Parathyroid adenoma (tissue), 2 donors: ENCODE results near the gene NEGR1.
"Not testable (repeated sequence)": the region's sequence is repeated elsewhere in the genome, so short reads cannot be mapped to it uniquely, and the experiment has no call there.

ENCODE experiments used
- H2AFZ ChIP-seq: fragments of 300-600 bp; sonication (generic); one replicate; pipeline ENCODE4 v1.7.0; 2017; ENCODE audit warnings: antibody characterized with exemption, mild to moderate bottlenecking
- H3K27ac ChIP-seq: fragments of 300-600 bp; sonication (generic); one replicate; pipeline ENCODE4 v1.7.0; 2017
- H3K27me3 ChIP-seq: fragments of 300-600 bp; sonication (generic); one replicate; pipeline ENCODE4 v1.7.0; 2017; ENCODE audit warnings: low read length; ENCODE audit not compliant: control insufficient read depth, insufficient read depth
- H3K36me3 ChIP-seq: fragments of 300-600 bp; sonication (generic); one replicate; pipeline ENCODE4 v1.7.0; 2017; ENCODE audit warnings: low read length; ENCODE audit not compliant: control insufficient read depth, insufficient read depth
- H3K4me1 ChIP-seq: fragments of 300-600 bp; sonication (generic); one replicate; pipeline ENCODE4 v1.7.0; 2017; ENCODE audit warnings: control low read depth
- H3K4me2 ChIP-seq: fragments of 300-600 bp; sonication (generic); one replicate; pipeline ENCODE4 v1.7.0; 2017; ENCODE audit warnings: low read length
- H3K4me3 ChIP-seq: fragments of 300-600 bp; sonication (generic); one replicate; pipeline ENCODE4 v1.7.0; 2017; ENCODE audit warnings: low read depth, low read length
- H3K79me2 ChIP-seq: fragments of 300-600 bp; sonication (generic); one replicate; pipeline ENCODE4 v1.7.0; 2017; ENCODE audit warnings: control low read depth
- H3K9ac ChIP-seq: fragments of 300-600 bp; sonication (generic); one replicate; pipeline ENCODE4 v1.7.0; 2017; ENCODE audit warnings: mild to moderate bottlenecking
- H3K9me3 ChIP-seq: fragments of 300-600 bp; sonication (generic); one replicate; pipeline ENCODE4 v1.7.0; 2017; ENCODE audit warnings: low read length; ENCODE audit not compliant: control insufficient read depth
- TF ChIP-seq, protein P1 (sequence below): fragments of 300-600 bp; sonication (generic); IDR thresholded peaks from one replicate; pipeline ENCODE4 v1.7.0; 2017; ENCODE audit warnings: antibody characterized with exemption, mild to moderate bottlenecking
- donor health status: primary hyperparathyroidism.

NEGR1 gene

DNA sequence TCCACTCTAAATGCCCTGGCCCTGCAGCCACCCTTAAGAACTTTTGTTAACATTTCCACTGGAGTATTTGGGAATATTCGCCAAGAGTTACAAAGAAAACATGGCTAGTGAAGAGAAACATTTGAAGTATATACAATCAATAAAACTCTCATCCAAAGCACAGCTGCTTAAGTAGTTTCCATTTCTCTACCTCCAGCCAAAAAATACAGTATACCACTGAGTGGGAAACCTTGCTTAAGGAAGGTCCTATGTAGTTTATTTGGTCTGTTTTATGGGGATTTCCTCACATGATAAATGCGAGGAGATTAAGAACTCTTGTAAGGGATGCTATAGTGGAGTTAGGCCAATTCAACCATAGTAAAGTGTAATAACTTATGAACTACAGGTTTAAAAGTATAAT lies 382.5 kb downstream of the NEGR1 start:
- no peak overlapping the region for H2AFZ ChIP-seq
- TF ChIP-seq, protein P1, sequence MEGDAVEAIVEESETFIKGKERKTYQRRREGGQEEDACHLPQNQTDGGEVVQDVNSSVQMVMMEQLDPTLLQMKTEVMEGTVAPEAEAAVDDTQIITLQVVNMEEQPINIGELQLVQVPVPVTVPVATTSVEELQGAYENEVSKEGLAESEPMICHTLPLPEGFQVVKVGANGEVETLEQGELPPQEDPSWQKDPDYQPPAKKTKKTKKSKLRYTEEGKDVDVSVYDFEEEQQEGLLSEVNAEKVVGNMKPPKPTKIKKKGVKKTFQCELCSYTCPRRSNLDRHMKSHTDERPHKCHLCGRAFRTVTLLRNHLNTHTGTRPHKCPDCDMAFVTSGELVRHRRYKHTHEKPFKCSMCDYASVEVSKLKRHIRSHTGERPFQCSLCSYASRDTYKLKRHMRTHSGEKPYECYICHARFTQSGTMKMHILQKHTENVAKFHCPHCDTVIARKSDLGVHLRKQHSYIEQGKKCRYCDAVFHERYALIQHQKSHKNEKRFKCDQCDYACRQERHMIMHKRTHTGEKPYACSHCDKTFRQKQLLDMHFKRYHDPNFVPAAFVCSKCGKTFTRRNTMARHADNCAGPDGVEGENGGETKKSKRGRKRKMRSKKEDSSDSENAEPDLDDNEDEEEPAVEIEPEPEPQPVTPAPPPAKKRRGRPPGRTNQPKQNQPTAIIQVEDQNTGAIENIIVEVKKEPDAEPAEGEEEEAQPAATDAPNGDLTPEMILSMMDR = no peak
- no peak overlapping the region for H3K9ac ChIP-seq
- H3K36me3 ChIP-seq = no peaks in the 10 kb centered on the region
- H3K79me2 ChIP-seq = no peaks in the 10 kb centered on the region
- H3K4me2 ChIP-seq = no peak overlapping the region
- H3K9me3 ChIP-seq = no peaks in the 10 kb centered on the region
- no peaks in the 10 kb centered on the region for H3K4me1 ChIP-seq
- H3K4me3 ChIP-seq = no peak overlapping the region
- no peak overlapping the region for H3K27ac ChIP-seq
- no peaks in the 10 kb centered on the region for H3K27me3 ChIP-seq

- not testable (repeated sequence) for H2AFZ ChIP-seq, H3K27ac ChIP-seq, H3K4me1 ChIP-seq, H3K9ac ChIP-seq, H3K4me3 ChIP-seq, H3K4me2 ChIP-seq, H3K36me3 ChIP-seq, H3K9me3 ChIP-seq, H3K79me2 ChIP-seq, H3K27me3 ChIP-seq
Observed at GRCh38 chr1:71888166-71888565, 394.2 kb downstream of the NEGR1 start.

DNA sequence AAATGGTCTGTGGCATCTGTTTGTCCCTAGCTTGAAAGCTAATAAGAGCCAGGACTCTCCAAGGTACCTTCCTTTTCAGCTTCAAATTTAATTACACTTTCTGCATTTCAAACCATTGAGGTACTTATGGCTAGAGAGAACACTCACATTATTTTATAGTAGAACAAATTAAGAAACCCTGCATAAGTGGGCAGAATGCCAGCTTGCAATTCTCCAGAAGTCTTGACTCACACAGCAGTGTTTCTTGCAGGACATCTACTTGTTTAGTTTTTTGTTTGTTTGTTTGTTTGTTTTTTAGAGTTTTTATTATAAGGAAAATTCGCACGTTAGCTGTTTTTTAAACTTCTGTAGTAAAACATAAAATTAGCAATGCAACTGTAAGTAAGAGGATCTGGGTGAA lies 397.2 kb downstream of the NEGR1 start:
- Histone ChIP-seq H3K79me2 (no peaks in the 10 kb centered on the region), H3K9ac (no peak overlapping the region)
- TF ChIP-seq, protein P1 = no peak

GRCh38 chr1:71882637-71883036 lies 399.7 kb downstream of the NEGR1 start:
- no peaks in the 10 kb centered on the region for H3K4me1 ChIP-seq
- H3K9me3 ChIP-seq = no peaks in the 10 kb centered on the region
- no peaks in the 10 kb centered on the region for H3K36me3 ChIP-seq
- H3K9ac ChIP-seq = no peak overlapping the region
- H2AFZ ChIP-seq = no peak overlapping the region
- H3K27me3 ChIP-seq = no peaks in the 10 kb centered on the region
- TF ChIP-seq, protein P1 = no peak
- no peak overlapping the region for H3K4me2 ChIP-seq
- no peak overlapping the region for H3K4me3 ChIP-seq
- H3K79me2 ChIP-seq = no peaks in the 10 kb centered on the region
- no peak overlapping the region for H3K27ac ChIP-seq

More for the DNA sequence above, 397.2 kb downstream of the NEGR1 start:
- Histone ChIP-seq H3K4me2 (no peak overlapping the region), H2AFZ (no peak overlapping the region), H3K27ac (no peak overlapping the region), H3K4me3 (no peak overlapping the region), H3K27me3 (no peaks in the 10 kb centered on the region), H3K36me3 (no peaks in the 10 kb centered on the region), H3K4me1 (no peaks in the 10 kb centered on the region), H3K9me3 (no peaks in the 10 kb centered on the region)

GRCh38 chr1:71882226-71882625 lies 400.1 kb downstream of the NEGR1 start:
- Histone ChIP-seq H2AFZ (no peak overlapping the region), H3K79me2 (no peaks in the 10 kb centered on the region), H3K4me2 (no peak overlapping the region), H3K36me3 (no peaks in the 10 kb centered on the region), H3K4me1 (no peaks in the 10 kb centered on the region), H3K4me3 (no peak overlapping the region), H3K27me3 (no peaks in the 10 kb centered on the region), H3K9me3 (no peaks in the 10 kb centered on the region), H3K27ac (no peak overlapping the region), H3K9ac (no peak overlapping the region)
- TF ChIP-seq, protein P1 = no peak
